ENCODE data around the gene TP53AIP1. TPM values are rescaled to one million over a fixed set of nuclear protein-coding genes. Genes with fewer than 3 reads are reported as not detected.
A peak's percentile ranks its signal among the peaks of the same experiment; 100 is the strongest.

Gene TP53AIP1
- total and polyA plus RNA-seq, 7 experiments from 2014 or later = not detected

- H3K4me3 Mint-ChIP-seq = peak overlapping the region in 1 of 10 donors; percentile 35
Measured at GRCh38 chr11:128901653-128902514, 40.8 kb downstream of the TP53AIP1 start.

DNA sequence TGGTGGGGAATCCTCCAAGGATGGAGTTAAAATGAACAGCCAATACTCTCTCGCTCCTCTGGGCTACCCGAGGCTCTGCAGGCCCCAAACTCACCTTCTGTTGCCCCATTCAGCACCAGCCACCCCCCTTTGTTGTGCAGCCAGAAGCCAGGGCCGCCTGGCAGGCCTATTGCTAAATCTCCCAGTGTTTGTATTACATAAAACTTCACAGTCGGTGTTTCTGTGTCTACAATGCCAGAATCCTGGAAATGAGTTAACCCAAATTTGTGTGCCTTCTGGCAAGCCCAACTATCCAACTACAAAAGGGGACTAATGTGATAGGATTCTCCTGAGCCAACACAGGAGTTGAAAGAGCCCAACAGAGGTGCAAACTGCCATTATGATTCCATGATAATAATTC, 42.2 kb downstream of the TP53AIP1 start:
- DNase-seq (no peak), ATAC-seq (no peak)
- no peaks in the 10 kb centered on the region for H3K27me3 ChIP-seq (ENCODE audit: control insufficient read depth in 2 of 2, insufficient read depth in 2 of 2, low read length in 2 of 2)
- Mint-ChIP-seq H3K27ac (no peak overlapping the region), H3K27me3 (peaks cover 0 to 57% (median 7%) of the 10 kb centered on the region in 5 donors), H3K4me3 (no peak overlapping the region), H3K36me3 (no peaks in the 10 kb centered on the region), H3K9me3 (no peaks in the 10 kb centered on the region), H3K4me1 (peaks cover 4 to 11% (median 5%) of the 10 kb centered on the region in 7 donors)
- H3K4me1 ChIP-seq (ENCODE audit: control insufficient read depth in 2 of 2, insufficient read depth in 2 of 2, low read length in 2 of 2) = no peaks in the 10 kb centered on the region
- H3K27ac ChIP-seq (ENCODE audit: low read depth, low read length) = no peak overlapping the region
- CTCF ChIA-PET = no interaction called here
- POLR2A ChIA-PET = no interaction called here
- intact Hi-C loops (cut with micrococcal nuclease) = no loop called here
- no peaks in the 10 kb centered on the region for H3K36me3 ChIP-seq (ENCODE audit: control insufficient read depth in 2 of 3, insufficient read depth in 3 of 3, low read length in 3 of 3)
- no peaks in the 10 kb centered on the region for H3K9me3 ChIP-seq (ENCODE audit: control insufficient read depth in 2 of 3, low read length in 3 of 3)
- no peak overlapping the region for H3K4me3 ChIP-seq (ENCODE audit: low read length)

More at GRCh38 chr11:128901653-128902514, 40.8 kb downstream of the TP53AIP1 start:
- Mint-ChIP-seq H3K27ac (peak overlapping the region in 1 of 9 donors; percentile 33), H3K36me3 (no peaks in the 10 kb centered on the region), H3K27me3 (peaks cover 0 to 67% (median 4%) of the 10 kb centered on the region in 5 donors), H3K9me3 (no peaks in the 10 kb centered on the region), H3K4me1 (peaks cover 7 to 22% (median 11%) of the 10 kb centered on the region in 7 donors)
- no peak overlapping the region for H3K4me3 ChIP-seq (ENCODE audit: low read length)
- H3K9me3 ChIP-seq (ENCODE audit: control insufficient read depth in 2 of 3, low read length in 3 of 3) = no peaks in the 10 kb centered on the region
- H3K27ac ChIP-seq (ENCODE audit: low read depth, low read length) = no peak overlapping the region
- ATAC-seq (no peak), DNase-seq (no peak)
- H3K4me1 ChIP-seq (ENCODE audit: control insufficient read depth in 2 of 2, insufficient read depth in 2 of 2, low read length in 2 of 2) = peaks cover 0 to 3% of the 10 kb centered on the region in 2 donors
- peaks cover 0 to 2% of the 10 kb centered on the region in 2 donors for H3K27me3 ChIP-seq (ENCODE audit: control insufficient read depth in 2 of 2, insufficient read depth in 2 of 2, low read length in 2 of 2)
- ChIA-PET POLR2A (no interaction called here), CTCF (no interaction called here)
- no peaks in the 10 kb centered on the region for H3K36me3 ChIP-seq (ENCODE audit: control insufficient read depth in 2 of 3, insufficient read depth in 3 of 3, low read length in 3 of 3)
- intact Hi-C loops (cut with micrococcal nuclease) = no loop called here

DNA sequence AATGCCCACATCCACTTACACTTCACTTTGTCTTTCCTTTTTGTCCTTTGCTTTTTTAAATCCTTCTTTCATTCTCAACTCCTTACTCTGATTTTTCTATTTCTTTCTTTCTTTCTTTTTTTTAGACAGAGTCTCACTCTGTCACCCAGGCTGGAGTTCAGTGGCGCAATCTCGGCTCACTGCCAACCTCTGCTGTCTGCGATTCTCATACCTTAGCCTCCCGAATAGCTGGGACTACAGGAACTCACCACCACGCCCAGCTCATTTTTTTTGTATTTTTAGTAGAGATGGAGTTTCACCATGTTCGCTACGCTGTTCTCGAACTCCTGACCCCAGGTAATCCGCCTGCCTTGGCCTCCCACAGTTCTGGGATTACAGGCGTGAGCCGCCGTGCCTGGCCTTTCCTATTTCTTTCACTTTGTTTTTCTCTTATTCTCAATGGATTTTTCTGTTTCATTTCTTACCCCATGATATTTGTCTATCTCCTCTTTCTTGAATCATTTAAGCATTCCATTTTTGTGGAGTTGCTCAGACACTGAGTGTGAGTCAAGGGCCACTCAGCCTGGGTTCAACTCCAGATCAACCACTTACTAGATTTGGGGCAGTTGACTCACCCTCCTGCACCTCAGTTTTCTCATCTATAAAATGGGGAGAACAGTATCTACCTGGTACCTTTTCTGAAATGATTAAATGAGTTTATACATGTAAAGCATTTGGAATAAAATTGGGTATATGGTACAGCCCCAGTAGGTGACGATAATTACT, 43.9 kb downstream of the TP53AIP1 start:
- peaks cover 7 to 52% (median 14%) of the 10 kb centered on the region in 5 donors for H3K27me3 Mint-ChIP-seq
- H3K36me3 Mint-ChIP-seq = peaks cover 0 to 4% (median 0%) of the 10 kb centered on the region in 5 donors
- Histone ChIP-seq H3K4me1 (ENCODE audit: control insufficient read depth in 2 of 2, insufficient read depth in 2 of 2, low read length in 2 of 2) (no peaks in the 10 kb centered on the region), H3K27me3 (ENCODE audit: control insufficient read depth in 2 of 2, insufficient read depth in 2 of 2, low read length in 2 of 2) (no peaks in the 10 kb centered on the region), H3K9me3 (ENCODE audit: control insufficient read depth in 2 of 3, low read length in 3 of 3) (no peaks in the 10 kb centered on the region), H3K4me3 (ENCODE audit: low read length) (no peak overlapping the region), H3K27ac (ENCODE audit: low read depth, low read length) (no peak overlapping the region), H3K36me3 (ENCODE audit: control insufficient read depth in 2 of 3, insufficient read depth in 3 of 3, low read length in 3 of 3) (no peaks in the 10 kb centered on the region)
- ChIA-PET CTCF (interaction anchor here (0.6 kb wide), 1 partner anchor 11 kb away, joined by 6 read pairs; no protein-coding TSS in a partner anchor), POLR2A (no interaction called here)
- DNase-seq = no peak
- no peak overlapping the region for H3K4me3 Mint-ChIP-seq
- no peaks in the 10 kb centered on the region for H3K9me3 Mint-ChIP-seq
- H3K4me1 Mint-ChIP-seq = peaks cover 0 to 4% (median 1%) of the 10 kb centered on the region in 7 donors
- intact Hi-C loops (cut with micrococcal nuclease) = no loop called here
- no peak for ATAC-seq
- H3K27ac Mint-ChIP-seq = no peak overlapping the region

DNA sequence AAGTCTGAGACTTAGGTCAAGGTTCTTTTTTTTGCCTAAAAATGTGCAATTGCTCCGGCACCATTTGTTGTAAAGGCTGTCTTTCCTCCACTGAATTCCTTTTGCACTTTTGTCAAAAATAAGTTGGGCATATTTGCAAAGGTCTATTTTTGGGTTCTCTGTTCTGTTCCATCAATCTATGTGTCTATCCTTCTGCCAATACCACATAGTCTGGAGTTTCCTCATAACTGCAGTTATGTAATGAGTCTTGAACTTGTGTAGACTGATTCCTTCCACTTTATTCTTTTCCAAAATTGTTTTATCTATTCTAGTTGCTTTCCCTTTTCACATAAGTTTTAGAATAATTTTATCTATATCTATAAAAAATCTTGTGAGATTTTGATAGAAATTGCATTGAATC, 44.8 kb downstream of the TP53AIP1 start:
- H3K4me1 Mint-ChIP-seq = peaks cover 0 to 3% (median 0%) of the 10 kb centered on the region in 7 donors
- no peak overlapping the region for H3K4me3 ChIP-seq (ENCODE audit: low read length)
- no peak overlapping the region for H3K4me3 Mint-ChIP-seq
- POLR2A ChIA-PET = no interaction called here
- H3K36me3 ChIP-seq (ENCODE audit: control insufficient read depth in 2 of 3, insufficient read depth in 3 of 3, low read length in 3 of 3) = no peaks in the 10 kb centered on the region
- H3K9me3 ChIP-seq (ENCODE audit: control insufficient read depth in 2 of 3, low read length in 3 of 3) = no peaks in the 10 kb centered on the region
- ATAC-seq (no peak), DNase-seq (no peak)
- peaks cover 11 to 46% (median 15%) of the 10 kb centered on the region in 5 donors for H3K27me3 Mint-ChIP-seq
- no peak overlapping the region for H3K27ac Mint-ChIP-seq
- CTCF ChIA-PET = no interaction called here
- H3K36me3 Mint-ChIP-seq = peaks cover 0 to 4% (median 0%) of the 10 kb centered on the region in 5 donors
- intact Hi-C loops (cut with micrococcal nuclease) = no loop called here
- no peaks in the 10 kb centered on the region for H3K27me3 ChIP-seq (ENCODE audit: control insufficient read depth in 2 of 2, insufficient read depth in 2 of 2, low read length in 2 of 2)
- no peaks in the 10 kb centered on the region for H3K4me1 ChIP-seq (ENCODE audit: control insufficient read depth in 2 of 2, insufficient read depth in 2 of 2, low read length in 2 of 2)
- no peak overlapping the region for H3K27ac ChIP-seq (ENCODE audit: low read depth, low read length)
- H3K9me3 Mint-ChIP-seq = no peaks in the 10 kb centered on the region

DNA sequence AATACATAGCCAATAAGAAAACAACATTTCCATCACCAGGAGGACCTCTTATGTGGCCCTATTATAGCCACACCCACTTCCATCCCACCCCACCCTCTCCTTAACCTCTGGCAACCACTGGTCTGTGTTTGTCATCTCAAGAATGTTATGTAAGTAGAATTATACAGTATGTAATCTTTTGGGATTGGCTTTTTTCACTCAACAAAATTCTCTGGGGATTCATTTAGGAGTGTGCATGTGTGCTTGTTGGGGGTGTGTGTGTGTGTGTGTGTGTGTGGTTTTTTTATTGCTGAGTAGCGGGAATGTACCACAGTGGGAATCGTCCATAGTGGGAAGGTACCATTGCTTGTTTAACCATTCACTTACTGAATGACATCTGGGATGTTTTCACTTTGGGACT, 46.3 kb downstream of the TP53AIP1 start:
- Histone ChIP-seq H3K4me3 (ENCODE audit: low read length) (no peak overlapping the region), H3K9me3 (ENCODE audit: control insufficient read depth in 2 of 3, low read length in 3 of 3) (no peaks in the 10 kb centered on the region), H3K27ac (ENCODE audit: low read depth, low read length) (no peak overlapping the region), H3K27me3 (ENCODE audit: control insufficient read depth in 2 of 2, insufficient read depth in 2 of 2, low read length in 2 of 2) (no peaks in the 10 kb centered on the region), H3K36me3 (ENCODE audit: control insufficient read depth in 2 of 3, insufficient read depth in 3 of 3, low read length in 3 of 3) (no peaks in the 10 kb centered on the region), H3K4me1 (ENCODE audit: control insufficient read depth in 2 of 2, insufficient read depth in 2 of 2, low read length in 2 of 2) (no peaks in the 10 kb centered on the region)
- Mint-ChIP-seq H3K4me3 (no peak overlapping the region), H3K36me3 (peaks cover 0 to 4% (median 0%) of the 10 kb centered on the region in 5 donors), H3K27ac (no peak overlapping the region), H3K4me1 (peaks cover 0 to 10% (median 4%) of the 10 kb centered on the region in 7 donors), H3K27me3 (peaks cover 19 to 49% (median 20%) of the 10 kb centered on the region in 5 donors), H3K9me3 (peaks cover 0 to under 1% (median 0%) of the 10 kb centered on the region in 11 donors)
- no peak for ATAC-seq
- CTCF ChIA-PET = no interaction called here
- POLR2A ChIA-PET = no interaction called here
- intact Hi-C loops (cut with micrococcal nuclease) = no loop called here
- DNase-seq = no peak

GRCh38 chr11:128895526-128895925, 47.1 kb downstream of the TP53AIP1 start:
- no peaks in the 10 kb centered on the region for H3K27me3 ChIP-seq (ENCODE audit: control insufficient read depth in 2 of 2, insufficient read depth in 2 of 2, low read length in 2 of 2)
- peaks cover 24 to 48% (median 27%) of the 10 kb centered on the region in 5 donors for H3K27me3 Mint-ChIP-seq
- H3K36me3 ChIP-seq (ENCODE audit: control insufficient read depth in 2 of 3, insufficient read depth in 3 of 3, low read length in 3 of 3) = no peaks in the 10 kb centered on the region
- no peak for DNase-seq
- ChIA-PET POLR2A (no interaction called here), CTCF (interaction anchor here (1.4 kb wide), 1 partner anchor 61 kb away, joined by 3 read pairs; no protein-coding TSS in a partner anchor)
- intact Hi-C loops (cut with micrococcal nuclease) = no loop called here
- H3K4me3 ChIP-seq (ENCODE audit: low read length) = no peak overlapping the region
- no peaks in the 10 kb centered on the region for H3K9me3 ChIP-seq (ENCODE audit: control insufficient read depth in 2 of 3, low read length in 3 of 3)
- no peak overlapping the region for H3K27ac ChIP-seq (ENCODE audit: low read depth, low read length)
- H3K4me1 Mint-ChIP-seq = peaks cover 4 to 16% (median 9%) of the 10 kb centered on the region in 7 donors
- peaks cover 0 to 3% (median 0%) of the 10 kb centered on the region in 11 donors for H3K9me3 Mint-ChIP-seq
- H3K36me3 Mint-ChIP-seq = peaks cover 0 to 4% (median 0%) of the 10 kb centered on the region in 5 donors
- H3K4me3 Mint-ChIP-seq = no peak overlapping the region
- no peaks in the 10 kb centered on the region for H3K4me1 ChIP-seq (ENCODE audit: control insufficient read depth in 2 of 2, insufficient read depth in 2 of 2, low read length in 2 of 2)
- no peak overlapping the region for H3K27ac Mint-ChIP-seq
- ATAC-seq = no peak

Measured in naive thymus-derived CD4-positive, alpha-beta T cell (primary cell).